ENCODE results near the gene FAM3C. TPM values are rescaled to one million over a fixed set of nuclear protein-coding genes. Genes with fewer than 3 reads are reported as not detected.
A peak's percentile ranks its signal among the peaks of the same experiment; 100 is the strongest.

FAM3C gene
- total and polyA plus RNA-seq, 10 of the 15 experiments (the other 5 are each of a cell fraction or from before 2014, with no cell fraction given), result 11.0 to 110 (median 27.8) TPM

DNA sequence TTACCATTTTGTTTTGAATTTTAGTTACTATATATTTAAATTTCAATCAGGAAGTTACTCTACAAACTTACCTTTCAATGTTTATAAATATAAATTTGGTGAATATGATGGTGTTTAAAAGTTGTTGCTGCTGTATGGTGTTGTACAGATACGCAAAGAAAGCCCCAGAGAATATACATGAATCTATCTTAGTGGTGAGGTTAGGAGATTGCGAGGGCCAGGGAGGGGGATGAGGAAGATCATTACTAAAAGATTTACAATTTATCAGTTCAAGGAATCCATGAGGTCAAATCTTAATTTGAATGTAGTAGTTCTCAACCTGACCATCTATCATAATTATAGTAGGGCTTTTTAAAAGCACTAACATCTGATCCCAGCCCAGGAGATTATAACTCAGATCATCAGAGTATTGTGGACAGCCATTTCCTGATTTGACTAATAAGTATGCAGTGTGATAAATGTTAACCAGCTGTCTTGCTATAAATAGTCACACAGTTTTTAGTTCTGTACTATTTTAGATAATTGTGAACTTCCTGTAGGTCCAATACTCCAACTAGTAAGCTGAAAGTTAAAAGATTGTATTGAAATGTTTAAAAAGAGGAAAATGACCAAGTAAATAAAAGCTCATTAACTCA lies 23.6 kb downstream of the FAM3C start (continued):
- TF ChIP-seq, protein P1, sequence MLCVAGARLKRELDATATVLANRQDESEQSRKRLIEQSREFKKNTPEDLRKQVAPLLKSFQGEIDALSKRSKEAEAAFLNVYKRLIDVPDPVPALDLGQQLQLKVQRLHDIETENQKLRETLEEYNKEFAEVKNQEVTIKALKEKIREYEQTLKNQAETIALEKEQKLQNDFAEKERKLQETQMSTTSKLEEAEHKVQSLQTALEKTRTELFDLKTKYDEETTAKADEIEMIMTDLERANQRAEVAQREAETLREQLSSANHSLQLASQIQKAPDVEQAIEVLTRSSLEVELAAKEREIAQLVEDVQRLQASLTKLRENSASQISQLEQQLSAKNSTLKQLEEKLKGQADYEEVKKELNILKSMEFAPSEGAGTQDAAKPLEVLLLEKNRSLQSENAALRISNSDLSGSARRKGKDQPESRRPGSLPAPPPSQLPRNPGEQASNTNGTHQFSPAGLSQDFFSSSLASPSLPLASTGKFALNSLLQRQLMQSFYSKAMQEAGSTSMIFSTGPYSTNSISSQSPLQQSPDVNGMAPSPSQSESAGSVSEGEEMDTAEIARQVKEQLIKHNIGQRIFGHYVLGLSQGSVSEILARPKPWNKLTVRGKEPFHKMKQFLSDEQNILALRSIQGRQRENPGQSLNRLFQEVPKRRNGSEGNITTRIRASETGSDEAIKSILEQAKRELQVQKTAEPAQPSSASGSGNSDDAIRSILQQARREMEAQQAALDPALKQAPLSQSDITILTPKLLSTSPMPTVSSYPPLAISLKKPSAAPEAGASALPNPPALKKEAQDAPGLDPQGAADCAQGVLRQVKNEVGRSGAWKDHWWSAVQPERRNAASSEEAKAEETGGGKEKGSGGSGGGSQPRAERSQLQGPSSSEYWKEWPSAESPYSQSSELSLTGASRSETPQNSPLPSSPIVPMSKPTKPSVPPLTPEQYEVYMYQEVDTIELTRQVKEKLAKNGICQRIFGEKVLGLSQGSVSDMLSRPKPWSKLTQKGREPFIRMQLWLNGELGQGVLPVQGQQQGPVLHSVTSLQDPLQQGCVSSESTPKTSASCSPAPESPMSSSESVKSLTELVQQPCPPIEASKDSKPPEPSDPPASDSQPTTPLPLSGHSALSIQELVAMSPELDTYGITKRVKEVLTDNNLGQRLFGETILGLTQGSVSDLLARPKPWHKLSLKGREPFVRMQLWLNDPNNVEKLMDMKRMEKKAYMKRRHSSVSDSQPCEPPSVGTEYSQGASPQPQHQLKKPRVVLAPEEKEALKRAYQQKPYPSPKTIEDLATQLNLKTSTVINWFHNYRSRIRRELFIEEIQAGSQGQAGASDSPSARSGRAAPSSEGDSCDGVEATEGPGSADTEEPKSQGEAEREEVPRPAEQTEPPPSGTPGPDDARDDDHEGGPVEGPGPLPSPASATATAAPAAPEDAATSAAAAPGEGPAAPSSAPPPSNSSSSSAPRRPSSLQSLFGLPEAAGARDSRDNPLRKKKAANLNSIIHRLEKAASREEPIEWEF (IDR thresholded peaks at IDR 0.05; ENCODE audit: insufficient replicate concordance, low read depth, low read length), result peak; percentile 56
- TF ChIP-seq SUPT20H (IDR thresholded peaks at IDR 0.05; ENCODE audit: borderline replicate concordance, control insufficient read depth, low read depth, low read length) (no peak), RAD51 (IDR thresholded peaks at IDR 0.05) (no peak), ZBED1 (IDR thresholded peaks at IDR 0.05; ENCODE audit: borderline replicate concordance) (peak; percentile 74; the same call in 1 of the 2 replicates), POU2F2 (IDR thresholded peaks at IDR 0.05; ENCODE audit: borderline replicate concordance, low read depth, low read length) (peak; percentile 96; the same call in 2 of the 3 replicates), KAT2A (conservative IDR thresholded peaks at IDR 0.05; ENCODE audit: control insufficient read depth, low read depth, low read length) (no peak), SMARCA5 (IDR thresholded peaks at IDR 0.05) (no peak), ATF7 (IDR thresholded peaks at IDR 0.05; ENCODE audit: low read depth) (peak; percentile 63), ZNF217 (IDR thresholded peaks at IDR 0.05) (peak; percentile 97), FOXK2 (IDR thresholded peaks at IDR 0.05) (no peak), JUNB (IDR thresholded peaks at IDR 0.05) (peak; percentile 93), SMAD5 (IDR thresholded peaks at IDR 0.05; ENCODE audit: low read depth) (no peak), KLF5 (IDR thresholded peaks at IDR 0.05; ENCODE audit: partially characterized antibody) (no peak), TARDBP (IDR thresholded peaks at IDR 0.05; ENCODE audit: borderline replicate concordance) (no peak), EED (IDR thresholded peaks at IDR 0.05; ENCODE audit: low read depth) (no peak), STAT3 (IDR thresholded peaks at IDR 0.05; ENCODE audit: low read depth, low read length) (no peak), ETV6 (conservative IDR thresholded peaks at IDR 0.05 in 1 of 2, IDR thresholded peaks at IDR 0.05 in 1 of 2; ENCODE audit: borderline replicate concordance in 1 of 2, low read depth in 1 of 2) (peak in 1 of 2 experiments; percentile 35; a peak in 1 of 4 replicates), STAT1 (conservative IDR thresholded peaks at IDR 0.05) (no peak), DPF2 (IDR thresholded peaks at IDR 0.05) (peak; percentile 59; the same call in 1 of the 2 replicates), PAX8 (IDR thresholded peaks at IDR 0.05) (no peak), NFXL1 (IDR thresholded peaks at IDR 0.05; ENCODE audit: borderline replicate concordance) (no peak), MTA2 (IDR thresholded peaks at IDR 0.05; ENCODE audit: low read depth) (peak; percentile 84), ZNF24 (IDR thresholded peaks at IDR 0.05) (peak; percentile 32; the same call in 1 of the 2 replicates), CBX5 (IDR thresholded peaks at IDR 0.05; ENCODE audit: low read depth) (0 out of 2 replicates have a peak, but pooled peaks have one; percentile 53), TBL1XR1 (IDR thresholded peaks at IDR 0.05; ENCODE audit: low read depth, low read length) (peak; percentile 88)
- TF ChIP-seq, protein P2, sequence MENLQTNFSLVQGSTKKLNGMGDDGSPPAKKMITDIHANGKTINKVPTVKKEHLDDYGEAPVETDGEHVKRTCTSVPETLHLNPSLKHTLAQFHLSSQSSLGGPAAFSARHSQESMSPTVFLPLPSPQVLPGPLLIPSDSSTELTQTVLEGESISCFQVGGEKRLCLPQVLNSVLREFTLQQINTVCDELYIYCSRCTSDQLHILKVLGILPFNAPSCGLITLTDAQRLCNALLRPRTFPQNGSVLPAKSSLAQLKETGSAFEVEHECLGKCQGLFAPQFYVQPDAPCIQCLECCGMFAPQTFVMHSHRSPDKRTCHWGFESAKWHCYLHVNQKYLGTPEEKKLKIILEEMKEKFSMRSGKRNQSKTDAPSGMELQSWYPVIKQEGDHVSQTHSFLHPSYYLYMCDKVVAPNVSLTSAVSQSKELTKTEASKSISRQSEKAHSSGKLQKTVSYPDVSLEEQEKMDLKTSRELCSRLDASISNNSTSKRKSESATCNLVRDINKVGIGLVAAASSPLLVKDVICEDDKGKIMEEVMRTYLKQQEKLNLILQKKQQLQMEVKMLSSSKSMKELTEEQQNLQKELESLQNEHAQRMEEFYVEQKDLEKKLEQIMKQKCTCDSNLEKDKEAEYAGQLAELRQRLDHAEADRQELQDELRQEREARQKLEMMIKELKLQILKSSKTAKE (IDR thresholded peaks at IDR 0.05; ENCODE audit: low read depth, poor library complexity, severe bottlenecking), result peak; percentile 90

All from GM12878 (cell line).